GM12801 (cell line): ENCODE measurements around the gene CTSW.

ENCODE experiments used
- TF ChIP-seq, protein P1 (sequence below): IDR thresholded peaks from one replicate; pipeline ENCODE4 v1.5.1; 2011; ENCODE audit warnings: control low read depth; ENCODE audit not compliant: insufficient read length; ENCODE audit errors: extremely low read depth

CTSW gene

DNA sequence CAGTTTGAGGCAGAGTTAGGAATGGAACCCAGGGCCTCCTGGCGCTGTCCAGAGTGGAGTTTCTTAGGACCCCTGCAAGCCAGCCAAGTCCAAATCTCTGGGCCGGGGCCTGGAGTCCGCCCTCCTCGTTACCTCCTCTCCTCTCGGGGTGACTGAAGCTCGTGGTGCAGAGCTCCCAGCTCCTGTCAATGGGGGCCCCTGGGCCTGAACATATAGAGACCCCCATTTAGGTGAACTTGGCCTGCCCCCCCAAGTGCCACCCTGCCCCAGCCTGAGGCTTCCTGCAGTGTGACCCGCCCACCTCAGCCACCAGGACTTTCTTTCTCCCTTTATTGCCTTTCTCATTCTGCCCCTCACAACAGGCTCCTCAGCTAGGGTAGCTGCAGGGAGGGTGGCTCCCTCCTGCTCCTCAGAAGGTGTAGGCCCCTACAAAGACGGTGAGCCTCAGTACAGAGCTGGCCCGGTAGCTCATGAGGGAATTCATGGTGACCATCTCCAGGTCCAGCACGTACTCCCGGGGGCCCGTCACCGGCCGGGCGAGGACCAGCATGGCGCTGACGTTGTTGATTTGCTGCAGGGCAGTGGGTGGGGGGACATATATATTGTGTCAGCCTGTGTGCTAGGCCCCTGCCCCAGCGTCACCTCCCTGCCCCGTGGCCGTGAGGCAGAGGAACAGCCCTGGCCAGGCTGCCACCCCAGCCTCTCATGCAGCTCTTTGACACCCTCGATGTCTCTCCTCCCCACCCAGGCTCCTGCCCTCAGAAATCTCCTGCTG lies 12.9 kb upstream of the CTSW start:
- TF ChIP-seq, protein P1, sequence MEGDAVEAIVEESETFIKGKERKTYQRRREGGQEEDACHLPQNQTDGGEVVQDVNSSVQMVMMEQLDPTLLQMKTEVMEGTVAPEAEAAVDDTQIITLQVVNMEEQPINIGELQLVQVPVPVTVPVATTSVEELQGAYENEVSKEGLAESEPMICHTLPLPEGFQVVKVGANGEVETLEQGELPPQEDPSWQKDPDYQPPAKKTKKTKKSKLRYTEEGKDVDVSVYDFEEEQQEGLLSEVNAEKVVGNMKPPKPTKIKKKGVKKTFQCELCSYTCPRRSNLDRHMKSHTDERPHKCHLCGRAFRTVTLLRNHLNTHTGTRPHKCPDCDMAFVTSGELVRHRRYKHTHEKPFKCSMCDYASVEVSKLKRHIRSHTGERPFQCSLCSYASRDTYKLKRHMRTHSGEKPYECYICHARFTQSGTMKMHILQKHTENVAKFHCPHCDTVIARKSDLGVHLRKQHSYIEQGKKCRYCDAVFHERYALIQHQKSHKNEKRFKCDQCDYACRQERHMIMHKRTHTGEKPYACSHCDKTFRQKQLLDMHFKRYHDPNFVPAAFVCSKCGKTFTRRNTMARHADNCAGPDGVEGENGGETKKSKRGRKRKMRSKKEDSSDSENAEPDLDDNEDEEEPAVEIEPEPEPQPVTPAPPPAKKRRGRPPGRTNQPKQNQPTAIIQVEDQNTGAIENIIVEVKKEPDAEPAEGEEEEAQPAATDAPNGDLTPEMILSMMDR = no peak

DNA sequence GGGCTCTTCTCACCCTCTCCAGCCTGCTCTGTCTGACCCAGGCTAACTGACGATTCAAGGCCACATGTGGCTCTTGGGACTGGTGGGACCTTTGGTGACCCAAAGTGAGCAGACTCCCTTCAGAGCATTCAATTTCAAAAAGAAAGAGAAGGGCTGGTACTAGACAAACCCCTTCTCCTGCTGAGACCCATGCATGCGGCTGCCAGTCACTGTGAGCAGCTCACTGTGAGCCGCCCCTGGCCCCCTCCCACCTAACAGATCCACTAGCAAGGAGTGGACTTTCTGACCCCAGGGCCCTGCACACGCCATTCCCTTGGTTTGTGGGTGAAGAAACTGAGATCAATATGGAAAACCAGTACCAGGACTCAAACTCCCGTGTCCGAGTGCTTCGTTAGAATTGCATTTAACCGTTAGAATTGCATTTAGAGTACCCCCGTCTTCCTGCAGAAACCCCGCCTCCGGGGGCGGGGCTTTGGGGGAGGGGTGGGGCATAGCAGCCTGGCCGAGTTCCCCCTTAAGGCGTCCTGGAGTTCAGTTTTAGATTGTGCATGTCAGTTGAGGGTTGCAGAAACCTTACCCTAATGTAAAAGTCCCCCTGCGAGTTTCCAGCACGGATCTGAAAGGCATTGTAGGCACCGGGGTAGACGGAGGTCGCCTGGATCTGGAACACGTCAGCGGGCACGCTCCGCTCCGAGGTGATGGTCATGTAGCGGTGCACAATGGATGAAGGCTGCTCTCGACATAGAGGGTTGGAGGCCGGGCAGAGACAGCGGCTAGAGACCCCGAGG lies 12.2 kb upstream of the CTSW start:
- TF ChIP-seq, protein P1 = no peak

DNA sequence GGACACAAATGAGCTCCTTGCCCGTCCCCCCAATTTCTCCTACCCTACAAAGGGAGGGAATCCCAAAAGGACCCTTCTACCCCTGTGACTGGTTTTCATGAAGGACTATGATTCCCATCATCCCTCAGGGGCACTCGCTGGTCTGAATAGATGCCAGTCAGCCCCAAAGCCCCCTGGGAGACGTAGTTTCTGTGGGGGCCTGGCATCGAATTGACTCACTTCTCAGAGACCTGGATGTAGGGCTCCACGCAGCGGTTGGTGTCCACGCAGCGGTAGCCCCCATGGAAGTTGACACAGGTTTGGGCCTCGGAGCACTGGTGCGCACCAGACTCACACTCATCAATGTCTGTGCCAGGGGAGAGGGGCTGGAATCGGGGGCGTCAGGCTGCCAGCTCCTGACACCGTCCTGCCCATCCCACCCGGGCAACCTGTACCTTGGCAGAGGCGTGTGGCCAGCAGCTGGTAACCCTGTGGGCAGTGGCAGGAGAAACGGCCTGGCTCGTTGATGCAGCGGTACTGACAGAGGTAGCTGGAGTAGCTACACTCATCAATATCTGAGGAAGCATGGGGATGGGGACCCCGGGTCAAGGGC lies 11.5 kb upstream of the CTSW start:
- TF ChIP-seq, protein P1 = no peak

DNA sequence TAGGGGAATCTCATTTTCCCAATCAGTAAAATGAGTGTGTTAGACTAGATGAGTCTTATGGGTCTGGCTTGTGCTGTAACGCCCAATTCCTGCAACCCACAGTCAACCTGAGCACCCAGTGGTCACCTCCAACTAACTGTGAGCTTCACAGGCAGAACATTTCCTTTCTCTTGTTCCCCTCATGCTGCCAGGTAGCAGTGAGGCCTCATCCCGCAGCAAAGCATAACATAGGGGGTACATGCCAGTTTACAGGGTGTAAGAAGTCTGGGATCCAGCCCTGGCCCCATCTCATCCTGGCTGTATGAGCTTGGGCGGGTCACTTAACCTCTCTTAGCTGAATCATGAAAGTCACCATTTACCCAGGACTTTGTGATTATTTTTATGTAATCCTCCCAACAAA lies 10.7 kb upstream of the CTSW start:
- TF ChIP-seq, protein P1 = no peak

DNA sequence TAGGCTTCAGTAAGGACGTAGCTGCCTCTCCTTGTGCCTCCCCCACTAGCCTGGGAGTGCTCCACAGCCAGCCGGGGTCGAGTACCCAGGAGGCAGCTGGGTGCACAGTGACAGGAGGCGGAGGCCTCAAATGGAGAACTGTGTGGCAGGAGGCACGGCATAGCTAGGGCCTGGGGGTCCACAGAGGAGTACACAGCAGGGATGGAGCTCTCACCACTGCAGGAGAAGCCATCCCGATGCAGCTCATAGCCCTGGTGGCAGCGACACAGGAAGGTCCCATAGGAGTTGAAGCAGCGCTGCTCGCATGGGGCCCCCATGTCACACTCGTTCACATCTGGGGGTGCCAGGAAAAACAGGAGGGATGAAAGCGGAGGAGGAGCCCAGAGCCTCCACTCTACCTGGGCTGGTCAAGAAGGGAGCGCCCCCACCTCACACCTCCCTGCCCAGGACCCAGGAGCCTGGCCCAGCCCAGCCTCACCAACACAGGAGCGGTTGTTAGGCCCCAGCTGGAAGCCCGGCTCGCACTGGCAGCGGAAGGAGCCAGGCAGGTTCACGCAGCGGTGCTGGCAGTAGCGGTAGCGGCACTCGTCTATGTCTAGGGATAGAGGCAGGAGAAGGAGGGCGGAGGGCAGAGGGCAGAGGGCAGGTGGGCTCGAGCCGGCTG lies 9.9 kb upstream of the CTSW start:
- TF ChIP-seq, protein P1 = no peak

DNA sequence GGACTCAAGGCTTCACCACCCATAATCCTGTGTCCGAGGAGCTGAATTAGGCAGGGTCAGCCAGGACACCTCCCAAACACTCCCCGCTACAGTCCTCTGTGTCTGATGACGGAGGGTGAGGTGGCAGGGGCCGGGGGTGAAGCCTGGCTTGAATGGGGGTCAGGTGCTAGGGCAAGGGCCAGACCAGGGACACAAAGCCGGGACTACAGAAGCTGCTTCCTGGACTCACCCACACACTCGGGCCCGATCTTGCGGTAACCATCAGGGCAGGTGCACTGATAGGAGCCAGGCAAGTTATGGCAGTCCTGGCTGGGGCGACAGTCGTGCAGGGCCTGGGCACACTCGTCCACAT lies 9.4 kb upstream of the CTSW start:
- TF ChIP-seq, protein P1 = no peak
